Trophoblast cell (in vitro differentiated cells and primary cell): ENCODE results near the gene CASTOR1.

Source experiments
- DNase-seq, 2 donors: peaks; one replicate each; pipeline ENCODE4 v3.0.0-alpha.2; 2016
- H2AFZ ChIP-seq: 2 replicates; pipeline ENCODE4 v1.6.1; 2013; ENCODE audit warnings: low read length, moderate library complexity, mild to moderate bottlenecking; ENCODE audit not compliant: insufficient read depth, poor library complexity
- H2AK5ac ChIP-seq: 2 replicates; pipeline ENCODE4 v1.6.1; 2013; ENCODE audit warnings: mild to moderate bottlenecking, low read length
- H2BK120ac ChIP-seq: 2 replicates; pipeline ENCODE4 v1.6.1; 2013; ENCODE audit warnings: low read length, mild to moderate bottlenecking, moderate library complexity; ENCODE audit not compliant: insufficient read depth, poor library complexity
- H2BK12ac ChIP-seq: 2 replicates; pipeline ENCODE4 v1.6.1; 2013; ENCODE audit warnings: mild to moderate bottlenecking, low read length, moderate library complexity
- H2BK5ac ChIP-seq: 2 replicates; pipeline ENCODE4 v1.6.1; 2013; ENCODE audit warnings: low read length, low read depth, moderate library complexity, mild to moderate bottlenecking; ENCODE audit not compliant: poor library complexity
- H3K14ac ChIP-seq: 2 replicates; pipeline ENCODE4 v1.6.1; 2013; ENCODE audit warnings: mild to moderate bottlenecking, low read length
- H3K18ac ChIP-seq: 2 replicates; pipeline ENCODE4 v1.6.1; 2013; ENCODE audit warnings: mild to moderate bottlenecking, low read length
- H3K23ac ChIP-seq: 2 replicates; pipeline ENCODE4 v1.6.1; 2013; ENCODE audit warnings: low read length
- H3K27ac ChIP-seq: 2 replicates; pipeline ENCODE4 v1.5.1; 2013; ENCODE audit warnings: low read depth, mild to moderate bottlenecking, inconsistent platforms, low read length, moderate library complexity
- H3K27me3 ChIP-seq: 2 replicates; pipeline ENCODE4 v1.6.1; 2013; ENCODE audit warnings: inconsistent platforms, mild to moderate bottlenecking, low read length, moderate library complexity; ENCODE audit not compliant: insufficient read depth
- H3K36me3 ChIP-seq, 2 experiments: 1 replicate in 1 of 2; 2 replicates in 1 of 2; pipeline ENCODE4 v1.6.1; 2013; ENCODE audit warnings: low read length in 2 of 2, mild to moderate bottlenecking in 2 of 2, moderate library complexity in 1 of 2; ENCODE audit not compliant: insufficient read depth in 2 of 2, control insufficient read depth in 1 of 2
- H3K4ac ChIP-seq: 2 replicates; pipeline ENCODE4 v1.6.1; 2013; ENCODE audit warnings: low read depth, mild to moderate bottlenecking, low read length, moderate library complexity
- H3K4me1 ChIP-seq, 2 experiments: 1 replicate in 1 of 2; 2 replicates in 1 of 2; pipeline ENCODE4 v1.6.1; 2013; ENCODE audit warnings: low read length in 2 of 2, mild to moderate bottlenecking in 2 of 2, moderate library complexity in 1 of 2; ENCODE audit not compliant: insufficient read depth in 2 of 2, control insufficient read depth in 1 of 2
- H3K4me2 ChIP-seq: 2 replicates; pipeline ENCODE4 v1.6.1; 2013; ENCODE audit warnings: inconsistent platforms, mild to moderate bottlenecking, low read length, moderate library complexity
- H3K4me3 ChIP-seq: 2 replicates; pipeline ENCODE4 v1.5.1; 2013; ENCODE audit warnings: mild to moderate bottlenecking, low read depth, low read length, inconsistent platforms
- H3K79me1 ChIP-seq: one replicate; pipeline ENCODE4 v1.6.1; 2013; ENCODE audit warnings: low read length
- H3K79me2 ChIP-seq: 2 replicates; pipeline ENCODE4 v1.6.1; 2013; ENCODE audit warnings: low read length, mild to moderate bottlenecking; ENCODE audit not compliant: control insufficient read depth, insufficient read depth, poor library complexity
- H3K9ac ChIP-seq: 2 replicates; pipeline ENCODE4 v1.6.1; 2013; ENCODE audit warnings: mild to moderate bottlenecking, low read length
- H3K9me3 ChIP-seq: 2 replicates; pipeline ENCODE4 v1.6.1; 2013; ENCODE audit warnings: low read depth, mild to moderate bottlenecking, control low read depth, inconsistent platforms, low read length; ENCODE audit not compliant: insufficient read depth
- H4K12ac ChIP-seq: 2 replicates; pipeline ENCODE4 v1.6.1; 2013; ENCODE audit warnings: low read depth, mild to moderate bottlenecking, low read length, moderate library complexity
- H4K8ac ChIP-seq: 2 replicates; pipeline ENCODE4 v1.6.1; 2013; ENCODE audit warnings: low read depth, mild to moderate bottlenecking, low read length, moderate library complexity
- H4K91ac ChIP-seq: one replicate; pipeline ENCODE4 v1.6.1; 2013; ENCODE audit warnings: low read depth, mild to moderate bottlenecking, low read length, moderate library complexity
- WGBS: extraction: QIAGEN DNeasy Blood & Tissue Kit; methylation state at CpG from one replicate; pipeline ENCODE4 v1.1.7; 2013; ENCODE audit warnings: missing lambda C conversion rate; ENCODE audit not compliant: insufficient read length, insufficient coverage; ENCODE audit errors: extremely low coverage; 5-methylcytosine and 5-hydroxymethylcytosine counted together

The CASTOR1 gene

GRCh38 chr22:30308518-30309230 is 19.4 kb upstream of the CASTOR1 start:
- Histone ChIP-seq H2BK12ac (peak overlapping the region; percentile 43), H3K4me1 (peaks cover 57 to 72% of the 10 kb centered on the region in 2 experiments), H3K27ac (peak overlapping the region; percentile 65), H4K8ac (no peak overlapping the region), H3K9ac (no peak overlapping the region), H3K79me2 (peaks cover 22% of the 10 kb centered on the region), H3K79me1 (peaks cover 24% of the 10 kb centered on the region), H3K4ac (peak overlapping the region; percentile 78), H2AK5ac (no peak overlapping the region), H3K27me3 (no peaks in the 10 kb centered on the region), H4K12ac (no peak overlapping the region), H3K18ac (peak overlapping the region; percentile 24), H3K4me2 (no peak overlapping the region), H3K36me3 (peaks cover 13 to 16% of the 10 kb centered on the region in 2 experiments), H4K91ac (peak overlapping the region; percentile 18), H2BK5ac (peak overlapping the region; percentile 29), H2AFZ (peak overlapping the region; percentile 34), H2BK120ac (no peak overlapping the region), H3K23ac (no peak overlapping the region), H3K9me3 (no peaks in the 10 kb centered on the region), H3K4me3 (no peak overlapping the region), H3K14ac (no peak overlapping the region)
- peak; percentile 94 to 95 for DNase-seq
- WGBS: no CpG with 5 or more reads among the region's 5 CpGs

- Histone ChIP-seq H3K4me1 (peaks cover 62 to 74% of the 10 kb centered on the region in 2 experiments), H4K12ac (no peak overlapping the region), H3K9me3 (no peaks in the 10 kb centered on the region), H3K9ac (no peak overlapping the region), H3K18ac (no peak overlapping the region), H3K79me2 (peaks cover 22% of the 10 kb centered on the region), H2BK12ac (no peak overlapping the region), H2AFZ (no peak overlapping the region), H3K79me1 (peaks cover 28% of the 10 kb centered on the region), H4K91ac (no peak overlapping the region), H3K27ac (no peak overlapping the region), H4K8ac (no peak overlapping the region), H2BK120ac (no peak overlapping the region), H3K27me3 (no peaks in the 10 kb centered on the region), H3K23ac (no peak overlapping the region), H3K4me3 (no peak overlapping the region), H3K4ac (no peak overlapping the region), H2BK5ac (no peak overlapping the region), H3K14ac (no peak overlapping the region), H3K4me2 (no peak overlapping the region), H2AK5ac (no peak overlapping the region), H3K36me3 (peaks cover 17 to 21% of the 10 kb centered on the region in 2 experiments)
- no CpG with 5 or more reads among the region's 2 CpGs for WGBS
- peak; percentile 94 to 95 for DNase-seq
Observed at GRCh38 chr22:30308093-30308492, 18.8 kb upstream of the CASTOR1 start.

- H2BK12ac ChIP-seq: no peak overlapping the region
- H3K4me2 ChIP-seq: no peak overlapping the region
- H3K4me1 ChIP-seq: peaks cover 64 to 74% of the 10 kb centered on the region in 2 experiments
- peaks cover 29% of the 10 kb centered on the region for H3K79me1 ChIP-seq
- no peak overlapping the region for H4K12ac ChIP-seq
- no peak overlapping the region for H3K27ac ChIP-seq
- no peak overlapping the region for H2AK5ac ChIP-seq
- peaks cover 18% of the 10 kb centered on the region for H3K79me2 ChIP-seq
- no peak for DNase-seq
- peak overlapping the region; percentile 42 for H3K4ac ChIP-seq
- no peak overlapping the region for H3K14ac ChIP-seq
- no peak overlapping the region for H2AFZ ChIP-seq
- no peak overlapping the region for H2BK5ac ChIP-seq
- no peak overlapping the region for H2BK120ac ChIP-seq
- peaks cover 20 to 29% of the 10 kb centered on the region in 2 experiments for H3K36me3 ChIP-seq
- no peaks in the 10 kb centered on the region for H3K27me3 ChIP-seq
- no peak overlapping the region for H3K9ac ChIP-seq
- H3K9me3 ChIP-seq: no peaks in the 10 kb centered on the region
- H4K91ac ChIP-seq: peak overlapping the region; percentile 5
- H3K18ac ChIP-seq: no peak overlapping the region
- H4K8ac ChIP-seq: no peak overlapping the region
- no CpG with 5 or more reads among the region's 4 CpGs for WGBS
- H3K23ac ChIP-seq: no peak overlapping the region
- H3K4me3 ChIP-seq: no peak overlapping the region
Observed at GRCh38 chr22:30307041-30307574, 17.8 kb upstream of the CASTOR1 start.

- H2BK5ac ChIP-seq: no peak overlapping the region
- no peak overlapping the region for H2BK12ac ChIP-seq
- H3K79me1 ChIP-seq: peaks cover 28% of the 10 kb centered on the region
- no peaks in the 10 kb centered on the region for H3K27me3 ChIP-seq
- no peak overlapping the region for H3K14ac ChIP-seq
- no peak overlapping the region for H2BK120ac ChIP-seq
- peaks cover 21% of the 10 kb centered on the region for H3K79me2 ChIP-seq
- H2AFZ ChIP-seq: no peak overlapping the region
- peaks cover 65 to 74% of the 10 kb centered on the region in 2 experiments for H3K4me1 ChIP-seq
- H4K12ac ChIP-seq: no peak overlapping the region
- H3K9me3 ChIP-seq: no peaks in the 10 kb centered on the region
- H3K4me2 ChIP-seq: no peak overlapping the region
- H4K8ac ChIP-seq: no peak overlapping the region
- H3K36me3 ChIP-seq: peaks cover 22 to 34% of the 10 kb centered on the region in 2 experiments
- H3K9ac ChIP-seq: no peak overlapping the region
- no peak overlapping the region for H3K4me3 ChIP-seq
- no peak overlapping the region for H4K91ac ChIP-seq
- no CpG with 5 or more reads among the region's 1 CpG for WGBS
- no peak overlapping the region for H3K4ac ChIP-seq
- no peak overlapping the region for H3K18ac ChIP-seq
- no peak overlapping the region for H3K23ac ChIP-seq
- DNase-seq: no peak
- no peak overlapping the region for H3K27ac ChIP-seq
- no peak overlapping the region for H2AK5ac ChIP-seq
Observed at GRCh38 chr22:30306627-30307011, 17.3 kb upstream of the CASTOR1 start.
